Measurements from ENCODE around the gene FCN3. TPM values are rescaled to one million over a fixed set of nuclear protein-coding genes. Genes with fewer than 3 reads are reported as not detected.

The FCN3 gene
- total and polyA plus RNA-seq, 7 donors = 3.4 to 34.6 (median 12.9) TPM

DNA sequence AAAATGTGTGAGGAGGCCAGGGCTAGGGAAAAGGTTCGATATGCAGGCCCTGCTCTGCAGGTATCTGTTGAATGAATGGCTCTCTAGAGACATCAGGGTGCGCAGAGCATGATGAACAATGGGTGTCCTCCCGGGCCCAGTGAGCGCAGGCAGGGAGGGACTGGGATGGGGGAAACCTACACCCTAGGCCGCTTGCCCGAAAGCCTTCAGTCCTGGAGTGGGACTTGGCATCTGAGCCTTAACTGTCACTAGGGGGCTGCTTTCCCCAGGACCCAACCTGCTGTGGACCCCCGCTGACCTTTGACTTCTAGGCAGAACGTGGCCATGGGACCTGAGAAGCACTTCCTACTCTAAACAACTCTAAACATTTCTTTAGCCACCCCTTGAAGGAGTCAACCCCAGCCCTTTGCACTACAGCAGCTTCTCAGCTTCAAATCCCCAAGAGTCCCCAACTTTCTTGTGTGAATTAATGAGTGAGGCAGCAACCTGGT is 7.4 kb downstream of the FCN3 start:
- peaks cover 0 to 20% of the 10 kb centered on the region in 2 donors for H3K36me3 ChIP-seq (ENCODE audit: insufficient read depth in 1 of 2, low read depth in 1 of 2)
- TF ChIP-seq, protein P1, sequence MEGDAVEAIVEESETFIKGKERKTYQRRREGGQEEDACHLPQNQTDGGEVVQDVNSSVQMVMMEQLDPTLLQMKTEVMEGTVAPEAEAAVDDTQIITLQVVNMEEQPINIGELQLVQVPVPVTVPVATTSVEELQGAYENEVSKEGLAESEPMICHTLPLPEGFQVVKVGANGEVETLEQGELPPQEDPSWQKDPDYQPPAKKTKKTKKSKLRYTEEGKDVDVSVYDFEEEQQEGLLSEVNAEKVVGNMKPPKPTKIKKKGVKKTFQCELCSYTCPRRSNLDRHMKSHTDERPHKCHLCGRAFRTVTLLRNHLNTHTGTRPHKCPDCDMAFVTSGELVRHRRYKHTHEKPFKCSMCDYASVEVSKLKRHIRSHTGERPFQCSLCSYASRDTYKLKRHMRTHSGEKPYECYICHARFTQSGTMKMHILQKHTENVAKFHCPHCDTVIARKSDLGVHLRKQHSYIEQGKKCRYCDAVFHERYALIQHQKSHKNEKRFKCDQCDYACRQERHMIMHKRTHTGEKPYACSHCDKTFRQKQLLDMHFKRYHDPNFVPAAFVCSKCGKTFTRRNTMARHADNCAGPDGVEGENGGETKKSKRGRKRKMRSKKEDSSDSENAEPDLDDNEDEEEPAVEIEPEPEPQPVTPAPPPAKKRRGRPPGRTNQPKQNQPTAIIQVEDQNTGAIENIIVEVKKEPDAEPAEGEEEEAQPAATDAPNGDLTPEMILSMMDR (IDR thresholded peaks at IDR 0.05) = no peak
- no peaks in the 10 kb centered on the region for H3K9me3 ChIP-seq
- intact Hi-C loops (cut with DNase I) = no loop called here
- H3K4me1 ChIP-seq = peaks cover 17% of the 10 kb centered on the region
- WGBS, 3 donors = 34 to 52% (median 40%) methylated on average over 8 of the region's 8 CpGs
- H3K4me3 ChIP-seq = peak overlapping the region; percentile 72
- peak overlapping the region; percentile 86 for H3K27ac ChIP-seq
- H3K27me3 ChIP-seq (ENCODE audit: insufficient read depth in 3 of 3, low read length in 2 of 3) = no peaks in the 10 kb centered on the region
- ATAC-seq (no peak), DNase-seq (peak in 1 of 2 donors; percentile 59)

DNA sequence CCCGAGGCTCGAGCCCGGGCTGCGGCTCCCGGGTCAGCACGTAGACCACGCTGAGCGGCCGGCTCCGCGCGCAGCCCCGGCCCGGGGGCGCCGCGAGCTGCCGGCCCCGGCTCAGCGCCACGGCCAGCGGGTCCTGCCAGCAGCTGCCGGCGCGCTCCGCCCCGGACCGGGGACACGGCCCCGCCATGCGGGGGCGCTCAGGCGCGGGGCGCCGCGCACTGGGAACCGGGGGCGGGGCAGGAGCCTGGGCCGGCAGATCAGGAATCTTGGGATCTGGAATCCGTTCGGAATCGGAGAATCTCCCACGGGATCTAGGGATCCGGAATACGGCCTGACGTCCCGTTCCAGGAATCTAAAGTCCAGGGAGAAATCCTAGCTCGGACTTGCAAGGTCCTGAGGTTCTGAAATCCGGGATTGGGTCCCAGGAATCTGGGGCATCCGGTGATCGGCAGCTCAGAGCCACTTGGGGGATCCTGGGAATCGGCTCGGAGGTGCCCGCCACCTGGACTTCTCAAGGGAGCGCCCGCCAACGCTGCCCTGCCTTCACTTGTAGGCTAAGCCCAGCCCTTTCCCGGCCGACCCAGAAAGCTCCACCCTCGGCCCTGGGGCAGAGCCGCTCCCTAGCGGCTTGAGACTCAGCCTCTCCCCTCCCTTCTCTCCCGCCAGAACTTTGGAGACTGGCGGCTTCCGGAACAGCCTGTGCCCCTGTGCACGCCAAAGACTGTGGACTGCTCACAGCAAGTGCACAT is 8.0 kb downstream of the FCN3 start, which contains the start of gene MAP3K6:
MAP3K6 (minus strand) TSS at position 551 of the 749 bp plus-strand sequence; CDS start at position 187, 364 bp downstream.
- Histone ChIP-seq H3K4me3 (peak within 1 kb of the TSS; percentile 72), H3K27ac (peak within 1 kb of the TSS; percentile 86), H3K27me3 (ENCODE audit: insufficient read depth in 3 of 3, low read length in 2 of 3) (no peaks in the 10 kb centered on the region), H3K36me3 (ENCODE audit: insufficient read depth in 1 of 2, low read depth in 1 of 2) (peaks cover 0 to 26% of the 10 kb centered on the region in 2 donors), H3K9me3 (no peaks in the 10 kb centered on the region), H3K4me1 (peaks cover 17% of the 10 kb centered on the region)
- intact Hi-C loops (cut with DNase I) = loop anchor here in 1 of 2 donors (1.0 kb wide), 1 partner anchor 22 kb away; no protein-coding TSS in a partner anchor
- DNase-seq (peak; percentile 89 to 95), ATAC-seq (peak; percentile 72 to 81 (median 80))
- TF ChIP-seq, protein P1 (IDR thresholded peaks at IDR 0.05) = peak; percentile 53
- WGBS, 3 donors = 1% methylated on average over 46 to 67 of the region's 67 CpGs

DNA sequence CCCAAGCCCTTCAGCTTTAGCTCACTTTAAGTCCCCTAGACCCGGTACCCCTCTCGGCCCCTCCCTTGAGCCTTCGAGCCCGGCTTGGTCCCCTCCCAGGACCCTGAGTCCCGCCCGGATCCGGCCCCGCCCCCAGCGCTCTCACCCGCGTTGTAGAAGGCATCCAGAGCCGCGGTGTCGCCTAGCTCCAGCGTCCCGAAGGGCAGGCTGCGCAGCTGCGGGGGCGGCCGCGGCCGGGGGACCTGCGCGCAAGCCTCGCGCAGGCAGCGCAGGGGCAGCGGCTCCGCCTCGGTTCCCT is 8.6 kb downstream of the FCN3 start:
- H3K9me3 ChIP-seq = no peaks in the 10 kb centered on the region
- DNase-seq = peak; percentile 90 to 93
- H3K27ac ChIP-seq = peak overlapping the region; percentile 86
- H3K4me3 ChIP-seq = peak overlapping the region; percentile 72
- peaks cover 0 to 30% of the 10 kb centered on the region in 2 donors for H3K36me3 ChIP-seq (ENCODE audit: insufficient read depth in 1 of 2, low read depth in 1 of 2)
- peaks cover 17% of the 10 kb centered on the region for H3K4me1 ChIP-seq
- TF ChIP-seq, protein P1 (IDR thresholded peaks at IDR 0.05) = no peak
- ATAC-seq = peak; percentile 61 to 71 (median 64)
- no peaks in the 10 kb centered on the region for H3K27me3 ChIP-seq (ENCODE audit: insufficient read depth in 3 of 3, low read length in 2 of 3)
- WGBS, 3 donors = 0 to 1% (median 1%) methylated on average over 29 to 30 of the region's 30 CpGs
- intact Hi-C loops (cut with DNase I) = loop anchor here in 1 of 2 donors (1.0 kb wide), 1 partner anchor 22 kb away; no protein-coding TSS in a partner anchor

DNA sequence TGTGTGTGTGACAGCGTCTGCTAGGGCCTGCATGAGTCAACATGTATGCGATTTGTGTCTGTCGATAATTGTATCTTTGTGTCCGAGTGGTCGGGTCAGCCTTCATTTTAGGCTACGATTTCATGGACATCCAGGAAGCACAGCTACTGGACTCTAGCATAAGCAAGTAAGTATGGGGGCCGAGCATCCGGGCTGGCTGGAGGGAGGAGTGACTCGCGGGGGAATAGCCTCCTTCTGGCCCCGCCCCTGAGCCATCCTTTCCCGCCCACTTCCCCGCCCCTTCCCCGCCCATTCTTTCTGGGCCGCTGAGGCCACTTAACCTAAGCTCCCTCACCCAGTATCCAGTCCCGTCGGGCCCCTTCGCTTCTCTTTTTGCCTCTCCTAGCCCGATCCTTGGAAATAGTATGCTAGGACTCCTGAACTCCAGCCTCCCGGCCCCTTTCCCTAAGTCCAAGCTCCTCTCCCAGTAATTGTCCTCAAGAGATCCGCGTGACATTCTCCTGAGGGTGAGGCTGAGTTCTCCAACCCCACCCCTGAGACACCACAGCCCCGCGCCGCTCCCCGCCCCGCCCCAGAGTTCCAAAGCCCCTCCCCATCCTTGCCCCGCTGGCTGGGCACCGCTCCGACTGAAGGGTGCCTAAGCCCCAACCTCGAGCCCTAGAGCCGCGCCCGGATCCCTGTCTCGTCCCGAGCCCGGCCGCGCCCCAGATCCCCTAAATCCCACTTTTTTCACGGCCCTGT is 9.1 kb downstream of the FCN3 start:
- peaks cover 17% of the 10 kb centered on the region for H3K4me1 ChIP-seq
- peak; percentile 76 to 84 (median 78) for ATAC-seq

More for the DNA sequence above, 9.1 kb downstream of the FCN3 start:
- WGBS, 3 donors = 3 to 4% (median 4%) methylated on average over 36 to 40 of the region's 40 CpGs
- H3K27me3 ChIP-seq (ENCODE audit: insufficient read depth in 3 of 3, low read length in 2 of 3) = no peaks in the 10 kb centered on the region
- peaks cover 0 to 34% of the 10 kb centered on the region in 2 donors for H3K36me3 ChIP-seq (ENCODE audit: insufficient read depth in 1 of 2, low read depth in 1 of 2)
- intact Hi-C loops (cut with DNase I) = loop anchor here in 1 of 2 donors (1.0 kb wide), 1 partner anchor 23 kb away; no protein-coding TSS in a partner anchor
- H3K9me3 ChIP-seq = no peaks in the 10 kb centered on the region
- TF ChIP-seq, protein P1 (IDR thresholded peaks at IDR 0.05) = no peak
- H3K27ac ChIP-seq = peak overlapping the region; percentile 86
- peak; percentile 89 to 93 for DNase-seq
- H3K4me3 ChIP-seq = peak overlapping the region; percentile 72
